OCI-LY3 (cell line): ENCODE results near the gene TPTE2.

Experiments used
- EZH2phosphoT487 ChIP-seq: fragments of 200-600 bp; shearing (Covaris generic); IDR thresholded peaks from 2 replicates; pipeline ENCODE4 v1.6.1; 2018; ENCODE audit warnings: antibody characterized with exemption, mixed run types, low read depth
- TF ChIP-seq, protein P1 (sequence below): fragments of 200-600, 300-600 bp; sonication (generic); IDR thresholded peaks from 2 replicates; pipeline ENCODE4 v1.5.1; 2014; ENCODE audit warnings: antibody characterized with exemption, low read length, low read depth

DNA sequence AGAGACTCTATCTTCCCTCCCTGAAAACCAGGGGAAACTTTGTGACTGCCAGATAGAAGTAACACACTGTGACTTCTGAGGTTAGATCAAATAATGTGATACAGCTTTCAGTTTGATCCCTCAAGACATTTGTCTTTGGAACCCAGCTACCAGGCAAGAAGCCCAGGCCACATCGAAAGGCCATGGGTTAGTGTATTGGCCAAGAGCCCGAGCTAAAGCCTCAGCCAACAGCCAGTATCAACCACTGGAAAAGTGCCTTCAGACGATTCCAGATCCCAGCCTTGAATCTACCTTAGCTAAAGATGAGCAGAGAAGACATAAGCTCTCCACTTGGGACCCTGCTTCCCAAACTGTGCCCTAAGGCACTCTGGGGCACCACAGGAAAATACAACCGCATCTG, 10.9 kb upstream of the TPTE2 start:
- TF ChIP-seq, protein P1, sequence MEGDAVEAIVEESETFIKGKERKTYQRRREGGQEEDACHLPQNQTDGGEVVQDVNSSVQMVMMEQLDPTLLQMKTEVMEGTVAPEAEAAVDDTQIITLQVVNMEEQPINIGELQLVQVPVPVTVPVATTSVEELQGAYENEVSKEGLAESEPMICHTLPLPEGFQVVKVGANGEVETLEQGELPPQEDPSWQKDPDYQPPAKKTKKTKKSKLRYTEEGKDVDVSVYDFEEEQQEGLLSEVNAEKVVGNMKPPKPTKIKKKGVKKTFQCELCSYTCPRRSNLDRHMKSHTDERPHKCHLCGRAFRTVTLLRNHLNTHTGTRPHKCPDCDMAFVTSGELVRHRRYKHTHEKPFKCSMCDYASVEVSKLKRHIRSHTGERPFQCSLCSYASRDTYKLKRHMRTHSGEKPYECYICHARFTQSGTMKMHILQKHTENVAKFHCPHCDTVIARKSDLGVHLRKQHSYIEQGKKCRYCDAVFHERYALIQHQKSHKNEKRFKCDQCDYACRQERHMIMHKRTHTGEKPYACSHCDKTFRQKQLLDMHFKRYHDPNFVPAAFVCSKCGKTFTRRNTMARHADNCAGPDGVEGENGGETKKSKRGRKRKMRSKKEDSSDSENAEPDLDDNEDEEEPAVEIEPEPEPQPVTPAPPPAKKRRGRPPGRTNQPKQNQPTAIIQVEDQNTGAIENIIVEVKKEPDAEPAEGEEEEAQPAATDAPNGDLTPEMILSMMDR = no peak
- no peak for TF ChIP-seq EZH2phosphoT487
